Aorta (tissue), 5 donors: ENCODE data around the gene LPP. TPM values are rescaled to one million over a fixed set of nuclear protein-coding genes. Genes with fewer than 3 reads are reported as not detected.
A peak's percentile ranks its signal among the peaks of the same experiment; 100 is the strongest.

Experiments used
- ATAC-seq: fragments of 200-7000 bp; cut with Tn5 transposase; one replicate; pipeline ENCODE4 v1.9.1; 2022; ENCODE audit warnings: moderate library complexity; ENCODE audit not compliant: low FRiP score
- DNase-seq, 2 donors: peaks; one replicate each; pipeline ENCODE4 v3.0.0-alpha.2; 2020
- H3K27ac ChIP-seq, 2 donors: one replicate each; pipeline ENCODE4 v1.5.1; 2013; ENCODE audit warnings: low read length in 2 of 2, mild to moderate bottlenecking in 2 of 2, moderate library complexity in 2 of 2, control low read depth in 1 of 2, inconsistent platforms in 1 of 2, low read depth in 1 of 2
- H3K27me3 ChIP-seq, 2 donors: one replicate each; pipeline ENCODE4 v1.6.1; 2013; ENCODE audit warnings: control low read depth in 1 of 2, low read length in 1 of 2, mild to moderate bottlenecking in 1 of 2, moderate library complexity in 1 of 2; ENCODE audit not compliant: insufficient read depth in 2 of 2, control insufficient read depth in 1 of 2
- H3K36me3 ChIP-seq, 2 donors: one replicate each; pipeline ENCODE4 v1.6.1; 2013; ENCODE audit warnings: control low read depth in 1 of 2, low read length in 1 of 2, mild to moderate bottlenecking in 1 of 2; ENCODE audit not compliant: insufficient read depth in 2 of 2, control insufficient read depth in 1 of 2
- H3K4me1 ChIP-seq, 2 donors: one replicate each; pipeline ENCODE4 v1.6.1; 2013; ENCODE audit warnings: low read length in 2 of 2, control low read depth in 1 of 2, mild to moderate bottlenecking in 1 of 2, moderate library complexity in 1 of 2; ENCODE audit not compliant: insufficient read depth in 2 of 2, control insufficient read depth in 1 of 2
- H3K4me3 ChIP-seq, 2 donors: one replicate each; pipeline ENCODE4 v1.5.1; 2013; ENCODE audit warnings: low read length in 2 of 2, control low read depth in 1 of 2, mild to moderate bottlenecking in 1 of 2
- H3K9me3 ChIP-seq: one replicate; pipeline ENCODE4 v1.6.1; 2013; ENCODE audit warnings: mild to moderate bottlenecking, low read length; ENCODE audit not compliant: control insufficient read depth
- WGBS, 2 donors: extraction: QIAGEN DNeasy Blood & Tissue Kit; methylation state at CpG; one replicate each; pipeline ENCODE4 v1.1.7; 2013; 5-methylcytosine and 5-hydroxymethylcytosine counted together
- intact Hi-C, 2 donors: fragments of 100-400 bp; cut with DNase I; formaldehyde crosslinking; loops; one replicate each; pipeline versions ENCODE4 v1.14.2 to v1.15.0; 2022
- polyA plus RNA-seq, 2 donors: library from polyadenylated mRNA; stranded (reverse); fragments of 200-250 nt; gene quantifications; one replicate each; pipeline ENCODE4 v1.2.3, GENCODE V29; 2013
- total RNA-seq, 2 donors: library from RNA; stranded (reverse); fragmentation: NEBNext Ultra II Directional; extraction: Animal tissue kit (Norgen Biotek cat#: 25700); gene quantifications; one replicate each; pipeline ENCODE4 v1.2.1, GENCODE V29; 2021
- donor health status: healthy with polysubstance abuse.
- donor health status: Bipolar disorder and iron deficiency.
- donor health status: DM: no; HTN: no; CAD: no.
- donor health status: DM: no; HTN: no; CAD: no.
- donor health status: DM: yes; HTN: yes; CAD: no.

LPP gene
- total and polyA plus RNA-seq, 4 donors, result 37.7 to 2,536 (median 527) TPM

- Histone ChIP-seq H3K36me3 (peaks cover 1 to 2% of the 10 kb centered on the region in 2 donors), H3K4me3 (no peak overlapping the region), H3K27ac (peak overlapping the region in 1 of 2 donors; percentile 44), H3K4me1 (peaks cover 2 to 6% of the 10 kb centered on the region in 2 donors), H3K27me3 (no peaks in the 10 kb centered on the region), H3K9me3 (no peaks in the 10 kb centered on the region)
- DNase-seq, result no peak
- intact Hi-C loops, result no loop called here
- 92 to 98% methylated on average over 1 of the region's 1 CpG for WGBS, 2 donors
- no peak for ATAC-seq
These were observed 177.2 kb downstream of the LPP start for GRCh38 chr3:188331166-188331565.

GRCh38 chr3:188332085-188332484 is 178.1 kb downstream of the LPP start:
- DNase-seq, result no peak
- Histone ChIP-seq H3K36me3 (peaks cover 1 to 2% of the 10 kb centered on the region in 2 donors), H3K27ac (no peak overlapping the region), H3K4me1 (peaks cover 2 to 6% of the 10 kb centered on the region in 2 donors), H3K4me3 (no peak overlapping the region), H3K9me3 (no peaks in the 10 kb centered on the region), H3K27me3 (no peaks in the 10 kb centered on the region)
- 80 to 83% methylated on average over 3 of the region's 3 CpGs for WGBS, 2 donors
- no peak for ATAC-seq
- intact Hi-C loops, result no loop called here

GRCh38 chr3:188335656-188336055 is 181.7 kb downstream of the LPP start:
- WGBS, 2 donors, result 94 to 95% methylated on average over 3 of the region's 3 CpGs
- Histone ChIP-seq H3K36me3 (peaks cover 0 to 1% of the 10 kb centered on the region in 2 donors), H3K9me3 (no peaks in the 10 kb centered on the region), H3K4me1 (peaks cover 6 to 10% of the 10 kb centered on the region in 2 donors), H3K27me3 (no peaks in the 10 kb centered on the region), H3K27ac (peak overlapping the region in 1 of 2 donors; percentile 57), H3K4me3 (no peak overlapping the region)
- no peak for ATAC-seq
- DNase-seq, result no peak
- intact Hi-C loops, result no loop called here

- no peaks in the 10 kb centered on the region for H3K27me3 ChIP-seq
- H3K27ac ChIP-seq, result no peak overlapping the region
- ATAC-seq (no peak), DNase-seq (no peak)
- intact Hi-C loops, result no loop called here
- no peak overlapping the region for H3K4me3 ChIP-seq
- H3K4me1 ChIP-seq, result peaks cover 9 to 10% of the 10 kb centered on the region in 2 donors
- H3K9me3 ChIP-seq, result no peaks in the 10 kb centered on the region
- no peaks in the 10 kb centered on the region for H3K36me3 ChIP-seq
These were observed 182.2 kb downstream of the LPP start for GRCh38 chr3:188336178-188336577.

- Histone ChIP-seq H3K4me1 (peaks cover 8 to 11% of the 10 kb centered on the region in 2 donors), H3K36me3 (no peaks in the 10 kb centered on the region), H3K4me3 (no peak overlapping the region), H3K27ac (peak overlapping the region; percentile 12 to 48), H3K27me3 (no peaks in the 10 kb centered on the region), H3K9me3 (no peaks in the 10 kb centered on the region)
- WGBS, 2 donors, result 96% methylated on average over 4 of the region's 4 CpGs
- intact Hi-C loops, result no loop called here
- no peak for DNase-seq
- no peak for ATAC-seq
These were observed 183.3 kb downstream of the LPP start for GRCh38 chr3:188337232-188337631.

- no peak for DNase-seq
- no peak for ATAC-seq
- Histone ChIP-seq H3K27me3 (no peaks in the 10 kb centered on the region), H3K4me1 (peaks cover 8 to 11% of the 10 kb centered on the region in 2 donors), H3K36me3 (no peaks in the 10 kb centered on the region), H3K27ac (no peak overlapping the region), H3K4me3 (no peak overlapping the region), H3K9me3 (no peaks in the 10 kb centered on the region)
- intact Hi-C loops, result no loop called here
These were observed 184.1 kb downstream of the LPP start for GRCh38 chr3:188338086-188338485.

- Histone ChIP-seq H3K4me1 (peaks cover 10 to 13% of the 10 kb centered on the region in 2 donors), H3K36me3 (no peaks in the 10 kb centered on the region), H3K27ac (peak overlapping the region in 1 of 2 donors; percentile 78), H3K4me3 (no peak overlapping the region), H3K27me3 (no peaks in the 10 kb centered on the region), H3K9me3 (no peaks in the 10 kb centered on the region)
- intact Hi-C loops, result no loop called here
- ATAC-seq, result no peak
- no peak for DNase-seq
- 60 to 66% methylated on average over 11 of the region's 11 CpGs for WGBS, 2 donors
These were observed 185.7 kb downstream of the LPP start for GRCh38 chr3:188339410-188340295.

GRCh38 chr3:188341501-188341900 is 187.5 kb downstream of the LPP start:
- Histone ChIP-seq H3K36me3 (peaks cover 0 to 3% of the 10 kb centered on the region in 2 donors), H3K27me3 (no peaks in the 10 kb centered on the region), H3K9me3 (no peaks in the 10 kb centered on the region), H3K27ac (no peak overlapping the region), H3K4me1 (peaks cover 12 to 17% of the 10 kb centered on the region in 2 donors), H3K4me3 (no peak overlapping the region)
- no peak for DNase-seq
- 78 to 84% methylated on average over 2 of the region's 2 CpGs for WGBS, 2 donors
- no peak for ATAC-seq
- intact Hi-C loops, result no loop called here
